Stimulated activated CD4-positive, alpha-beta T cell treated with anti-CD3 and anti-CD28 coated beads, TNF-alpha, amount 100 ng/mL, for 4 hours (primary cell): ENCODE results near the gene PASD1.
"Not testable (repeated sequence)": the region's sequence is repeated elsewhere in the genome, so short reads cannot be mapped to it uniquely, and the experiment has no call there.

Source experiments
- DNase-seq, 3 experiments: peaks; one replicate each; pipeline ENCODE4 v3.0.0-alpha.2; 2020; ENCODE audit warnings: low read depth in 3 of 3

Gene PASD1

GRCh38 chrX:151624677-151625076 lies 61.2 kb downstream of the PASD1 start:
- no peak for DNase-seq

- no peak for DNase-seq
Observed at GRCh38 chrX:151631822-151632221, 68.3 kb downstream of the PASD1 start.

- DNase-seq: no peak
Observed at GRCh38 chrX:151633157-151633556, 69.7 kb downstream of the PASD1 start.

- no peak for DNase-seq
Observed at GRCh38 chrX:151634937-151635336, 71.5 kb downstream of the PASD1 start.

GRCh38 chrX:151641564-151641963 lies 78.1 kb downstream of the PASD1 start:
- no peak for DNase-seq

- no peak for DNase-seq
Observed at GRCh38 chrX:151675121-151675746, 111.8 kb downstream of the PASD1 start.

GRCh38 chrX:151676196-151676595 lies 112.7 kb downstream of the PASD1 start:
- DNase-seq: no peak

- no peak for DNase-seq
Observed at GRCh38 chrX:151679798-151680402, 116.4 kb downstream of the PASD1 start.

- DNase-seq: peak; percentile 8 to 20 (median 18)
Observed at GRCh38 chrX:151680805-151681204, 117.3 kb downstream of the PASD1 start.

- DNase-seq: no peak
Observed at GRCh38 chrX:151687635-151688034, 124.2 kb downstream of the PASD1 start.

GRCh38 chrX:151688695-151689094 lies 125.2 kb downstream of the PASD1 start:
- DNase-seq: no peak

GRCh38 chrX:151692825-151693224 lies 129.3 kb downstream of the PASD1 start:
- DNase-seq: no peak

GRCh38 chrX:151694121-151694520 lies 130.6 kb downstream of the PASD1 start:
- DNase-seq: no peak

- DNase-seq: no peak
Observed at GRCh38 chrX:151694661-151695582, 131.4 kb downstream of the PASD1 start, which contains the start of gene PRRG3. Gene PRRG3, plus strand, starts transcription at chrX:151695458. Its CDS starts 3,357 bp downstream, at chrX:151698815.

GRCh38 chrX:151695583-151696340 lies 132.3 kb downstream of the PASD1 start:
- DNase-seq: no peak

- DNase-seq: not testable (repeated sequence)
Observed at GRCh38 chrX:151697082-151697481, 133.6 kb downstream of the PASD1 start.

- DNase-seq: no peak
Observed at GRCh38 chrX:151697522-151697921, 134.0 kb downstream of the PASD1 start.

- DNase-seq: no peak
Observed at GRCh38 chrX:151698485-151698884, 135.0 kb downstream of the PASD1 start.

- no peak for DNase-seq
Observed at GRCh38 chrX:151699746-151700145, 136.3 kb downstream of the PASD1 start.

GRCh38 chrX:151700581-151700980 lies 137.1 kb downstream of the PASD1 start:
- DNase-seq: no peak

- no peak for DNase-seq
Observed at GRCh38 chrX:151701071-151701470, 137.6 kb downstream of the PASD1 start.

GRCh38 chrX:151701531-151701930 lies 138.1 kb downstream of the PASD1 start:
- no peak for DNase-seq
